HG03103 (cell line): ENCODE results near the gene RPP14.
"Not testable (repeated sequence)": the region's sequence is repeated elsewhere in the genome, so short reads cannot be mapped to it uniquely, and the experiment has no call there.

ENCODE experiments used
- ATAC-seq: cut with Tn5 transposase; IDR thresholded peaks from one replicate; pipeline ENCODE4 v1.9.1; 2021; ENCODE audit warnings: low read depth; ENCODE audit not compliant: unreplicated experiment

Gene RPP14

DNA sequence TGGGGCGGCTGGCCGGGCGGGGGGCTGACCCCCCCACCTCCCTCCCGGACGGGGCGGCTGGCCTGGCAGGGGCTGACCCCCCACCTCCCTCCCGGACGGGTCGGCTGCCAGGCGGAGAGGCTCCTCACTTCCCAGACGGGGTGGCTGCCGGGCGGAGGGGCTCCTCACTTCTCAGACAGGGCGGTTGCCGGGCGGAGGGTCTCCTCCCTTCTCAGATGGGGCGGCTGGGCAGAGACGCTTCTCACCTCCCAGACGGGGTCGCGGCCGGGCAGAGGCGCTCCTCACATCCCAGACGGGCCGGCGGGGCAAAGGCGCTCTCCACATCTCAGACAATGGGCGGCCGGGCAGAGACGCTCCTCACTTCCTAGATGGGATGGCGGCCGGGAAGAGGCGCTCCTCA is 15.6 kb upstream of the RPP14 start:
- not testable (repeated sequence) for ATAC-seq

DNA sequence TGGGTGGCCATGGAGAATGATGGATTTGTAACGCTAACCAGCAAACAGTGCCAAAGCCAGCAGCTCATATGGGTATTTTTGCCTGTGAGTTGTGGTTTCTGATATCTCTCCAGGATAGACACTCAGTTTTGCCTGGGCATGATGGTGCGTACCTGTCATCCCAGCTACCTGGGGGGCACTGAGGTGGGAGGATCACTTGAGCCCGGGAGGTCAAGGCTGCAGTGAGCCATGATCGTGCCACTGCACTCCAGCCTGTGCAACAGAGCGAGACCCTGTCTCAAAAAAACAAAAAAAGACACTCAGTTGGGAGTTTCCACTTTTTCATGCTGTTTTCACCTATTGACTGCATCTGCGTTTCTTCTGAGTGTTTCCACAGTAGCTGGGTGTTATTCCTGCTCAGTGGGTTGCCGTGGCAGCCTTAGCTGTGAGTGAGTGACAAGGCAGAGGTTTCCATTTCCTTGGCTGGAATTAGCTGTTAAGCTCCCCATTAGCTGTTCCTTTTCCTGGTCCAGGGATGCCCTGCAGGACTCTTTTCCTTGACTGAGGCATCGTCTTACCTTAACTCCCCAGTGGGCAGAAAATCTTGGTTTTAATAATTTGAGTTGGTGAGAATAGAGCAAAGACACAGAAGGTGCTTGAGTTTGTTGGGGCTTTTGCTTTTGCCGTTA is 14.2 kb upstream of the RPP14 start:
- no peak for ATAC-seq

DNA sequence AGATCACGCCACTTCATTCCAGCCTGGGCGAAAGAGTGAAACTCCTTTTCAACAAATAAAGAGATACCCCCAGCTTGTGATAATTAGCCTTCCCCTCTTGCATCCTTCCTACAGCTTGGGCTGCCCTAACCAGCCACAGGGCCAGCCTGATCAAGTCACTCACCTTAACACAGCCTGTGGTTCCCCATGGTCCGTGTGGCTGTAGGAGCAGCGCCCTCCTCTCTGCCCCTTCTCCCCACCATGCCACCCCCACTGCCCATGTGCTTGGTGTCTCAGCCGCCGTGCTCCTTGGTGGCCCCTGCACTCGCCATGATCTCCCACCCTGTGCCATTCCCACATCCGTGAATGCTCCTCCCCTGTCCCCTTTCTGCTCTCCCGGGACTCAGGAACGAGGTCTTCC is 13.2 kb upstream of the RPP14 start:
- no peak for ATAC-seq

DNA sequence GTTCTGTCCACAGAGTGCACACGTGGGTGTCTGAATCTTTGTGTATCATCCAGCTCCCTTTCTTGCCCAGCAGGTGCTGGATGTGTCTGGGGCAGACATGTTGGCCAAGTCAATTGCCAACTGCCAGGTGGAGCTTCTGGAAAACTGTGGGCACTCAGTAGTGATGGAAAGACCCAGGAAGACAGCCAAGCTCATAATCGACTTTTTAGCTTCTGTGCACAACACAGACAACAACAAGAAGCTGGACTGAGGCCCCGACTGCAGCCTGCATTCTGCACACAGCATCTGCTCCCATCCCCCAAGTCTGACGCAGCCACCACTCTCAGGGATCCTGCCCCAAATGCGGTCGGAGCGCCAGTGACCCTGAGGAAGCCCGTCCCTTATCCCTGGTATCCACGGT is 12.5 kb upstream of the RPP14 start:
- no peak for ATAC-seq

DNA sequence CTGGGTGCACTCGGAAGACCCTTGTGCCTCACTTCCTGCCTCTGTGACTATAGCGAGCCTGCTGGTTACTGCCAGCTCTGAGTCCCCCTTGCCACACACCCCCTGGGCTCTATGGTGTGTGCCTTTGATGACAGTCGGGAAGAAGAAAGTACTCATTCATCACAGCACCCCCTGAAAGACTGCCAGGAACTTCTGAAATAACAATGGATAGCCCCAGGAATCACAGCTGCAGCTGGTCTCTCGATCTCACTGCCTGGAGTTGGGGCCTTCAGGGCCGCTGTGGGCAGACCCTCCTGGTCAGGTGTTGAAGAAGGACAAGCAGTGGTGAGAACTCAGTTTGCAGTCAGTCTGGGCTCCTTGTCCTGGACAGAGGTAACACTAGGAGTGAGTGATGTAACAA is 9.8 kb upstream of the RPP14 start:
- ATAC-seq: no peak

DNA sequence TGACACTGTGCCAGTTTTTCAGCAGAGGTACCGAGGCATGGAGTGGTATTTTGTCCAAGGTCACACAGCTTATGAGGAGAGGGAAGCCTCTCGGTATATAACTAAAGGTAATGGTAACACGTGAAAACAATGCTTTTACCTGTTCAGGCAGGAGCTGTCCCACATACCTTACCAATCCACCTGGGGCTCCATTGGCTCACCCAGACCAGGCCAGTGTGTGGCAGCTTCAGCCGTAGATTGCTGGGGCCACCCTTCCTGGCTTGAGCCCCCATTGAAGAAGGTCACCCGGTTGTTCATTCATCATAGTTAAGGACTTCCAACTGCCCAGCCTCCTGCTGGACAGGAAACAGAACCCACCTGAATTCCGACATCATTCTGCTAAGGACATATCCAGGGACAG is 9.2 kb upstream of the RPP14 start:
- no peak for ATAC-seq

DNA sequence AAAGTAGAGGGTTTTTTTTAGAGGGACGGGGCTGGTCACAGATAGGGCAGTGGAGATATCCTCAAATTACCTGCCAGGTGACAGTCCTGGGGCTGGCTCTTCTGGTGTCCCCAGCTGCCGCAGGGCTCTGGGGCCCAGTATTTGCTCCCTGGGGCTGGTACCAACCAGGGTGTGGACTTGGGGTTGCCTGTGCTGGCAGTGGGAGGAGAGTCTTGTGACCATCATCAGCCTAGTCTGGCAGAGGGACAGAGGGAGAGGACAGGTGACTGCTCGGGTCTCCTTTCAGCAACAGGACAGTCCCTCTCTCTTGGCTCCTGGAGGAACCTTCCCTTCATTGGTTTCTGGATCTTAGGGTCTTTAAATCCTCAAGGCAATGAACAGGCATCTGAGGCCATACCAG is 7.9 kb upstream of the RPP14 start:
- no peak for ATAC-seq

DNA sequence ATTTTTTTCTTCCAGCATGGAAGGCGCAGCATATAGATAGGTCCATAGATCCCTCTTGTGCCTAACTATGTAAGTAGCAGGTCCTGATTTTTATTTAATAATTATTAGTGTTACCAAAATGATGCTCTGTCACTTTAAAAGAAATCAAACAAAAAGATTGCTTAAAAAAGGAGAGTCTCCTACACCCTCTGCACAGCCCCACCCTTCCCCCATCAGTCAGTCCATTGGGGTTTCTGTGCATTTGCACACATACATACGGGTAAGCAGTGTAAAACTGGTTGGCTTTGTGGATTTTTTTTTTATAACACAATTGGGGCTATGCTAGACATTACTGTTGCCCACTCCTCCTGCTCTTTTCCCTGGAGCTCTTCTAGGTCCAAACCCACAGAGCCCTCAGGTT is 7.0 kb upstream of the RPP14 start:
- no peak for ATAC-seq

DNA sequence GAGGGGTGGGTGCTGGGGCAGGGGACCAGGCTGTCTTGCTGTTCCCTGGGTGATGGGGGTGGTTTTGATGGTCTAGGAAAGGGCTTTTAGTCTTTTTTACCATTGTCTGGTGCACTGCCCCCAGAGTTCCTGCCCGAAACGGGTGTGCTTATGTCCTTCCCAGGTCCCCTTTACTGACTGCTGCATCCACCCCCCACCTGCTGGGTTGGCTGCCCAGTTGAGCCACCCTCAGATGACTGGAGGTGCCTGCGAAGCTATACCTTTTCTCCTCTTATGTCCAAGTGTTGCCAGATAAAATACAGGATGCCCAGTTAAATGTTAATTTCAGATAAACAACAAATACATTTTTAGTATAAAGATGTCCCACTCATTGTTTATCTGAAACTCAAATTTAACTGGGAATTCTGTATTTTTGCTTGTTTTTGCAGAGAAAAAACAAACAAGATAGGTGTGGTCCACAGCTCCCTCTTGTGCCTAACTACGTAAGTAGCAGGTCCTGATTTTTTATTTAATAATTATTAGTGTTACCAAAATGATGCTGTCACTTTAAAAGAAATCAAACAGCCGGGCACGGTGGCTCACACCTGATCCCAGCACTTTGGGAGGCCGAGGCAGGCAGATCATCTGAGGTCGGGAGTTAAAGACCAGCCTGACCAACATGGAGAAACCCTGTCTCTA is 6.1 kb upstream of the RPP14 start:
- ATAC-seq: no peak

DNA sequence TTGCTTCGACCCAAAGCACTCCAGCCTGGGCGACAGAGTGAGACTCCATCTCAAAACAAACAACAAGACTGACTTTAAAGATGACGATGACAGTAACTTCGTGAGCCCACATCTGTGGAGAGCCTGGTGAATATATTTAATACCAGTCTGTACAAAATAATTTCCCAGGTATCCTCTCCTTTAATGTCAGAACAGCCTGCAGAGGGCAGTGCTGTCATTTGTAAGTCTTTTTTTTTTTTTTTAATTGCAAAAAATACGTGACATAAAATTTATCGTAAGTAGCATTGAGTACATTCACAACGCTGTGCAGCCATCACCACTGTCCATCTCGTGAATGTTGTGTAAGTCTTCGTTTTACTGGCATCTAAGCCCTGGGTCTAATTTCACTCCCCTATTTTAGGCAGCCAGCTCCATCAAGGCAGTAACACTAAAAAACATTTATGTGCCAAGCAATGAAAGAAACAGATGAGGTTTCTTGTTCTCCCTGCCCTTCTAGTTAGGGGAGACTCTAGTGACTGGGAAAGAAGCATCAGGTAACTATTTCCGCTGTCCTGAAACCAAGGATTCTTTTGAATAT is 1.7 kb downstream of the RPP14 start:
- no peak for ATAC-seq

DNA sequence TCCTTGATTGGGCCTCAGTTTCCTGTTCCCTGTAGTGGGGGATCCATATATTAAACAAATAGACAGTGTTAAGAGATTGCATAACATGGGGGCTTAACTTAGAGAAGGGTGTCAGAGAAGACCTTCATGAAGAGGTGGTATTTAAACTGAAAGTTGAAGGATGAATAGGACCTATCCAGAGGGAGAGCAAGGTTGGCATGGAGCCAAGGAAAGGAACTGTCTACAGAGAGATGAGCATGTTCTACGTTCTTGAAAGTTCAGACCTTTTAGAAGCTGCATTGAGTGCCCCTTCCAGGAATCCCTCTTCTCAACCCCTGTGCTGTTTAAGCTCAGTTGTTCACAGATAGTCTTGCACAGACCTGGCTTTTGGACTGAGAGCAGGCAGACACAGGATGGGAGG is 2.7 kb downstream of the RPP14 start:
- ATAC-seq: no peak

DNA sequence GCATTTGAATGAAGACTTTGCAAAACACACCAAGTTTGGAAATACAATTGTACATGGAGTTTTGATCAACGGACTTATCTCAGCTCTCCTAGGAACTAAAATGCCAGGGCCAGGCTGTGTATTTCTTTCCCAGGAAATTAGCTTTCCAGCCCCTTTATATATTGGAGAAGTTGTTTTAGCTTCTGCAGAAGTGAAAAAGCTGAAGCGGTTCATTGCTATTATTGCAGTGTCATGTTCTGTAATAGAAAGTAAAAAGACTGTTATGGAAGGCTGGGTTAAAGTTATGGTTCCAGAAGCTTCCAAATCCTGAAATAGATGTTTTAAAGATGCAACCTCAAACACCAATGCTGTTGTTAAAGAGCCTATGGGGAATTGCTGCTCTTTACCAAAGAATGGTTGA is 11.8 kb downstream of the RPP14 start:
- ATAC-seq: no peak

DNA sequence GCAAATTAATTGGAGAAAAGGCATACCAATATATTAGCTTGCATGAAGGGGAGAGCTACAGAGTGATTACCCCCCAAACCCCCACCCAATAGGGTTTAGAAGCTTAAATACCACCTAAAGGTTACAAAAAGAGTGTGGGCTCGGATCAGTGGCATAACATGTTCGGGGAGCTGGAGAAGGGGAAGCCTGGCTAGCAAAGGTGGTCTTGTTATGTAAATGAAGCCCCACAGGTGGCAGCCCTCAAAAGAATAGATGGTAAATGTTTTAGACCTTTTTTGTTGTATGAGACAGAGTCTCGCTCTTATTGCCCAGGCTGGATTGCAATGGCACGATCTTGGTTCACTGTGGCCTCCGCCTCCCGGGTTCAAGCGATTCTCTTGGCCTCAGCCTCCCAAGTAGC is 15.7 kb downstream of the RPP14 start:
- no peak for ATAC-seq

DNA sequence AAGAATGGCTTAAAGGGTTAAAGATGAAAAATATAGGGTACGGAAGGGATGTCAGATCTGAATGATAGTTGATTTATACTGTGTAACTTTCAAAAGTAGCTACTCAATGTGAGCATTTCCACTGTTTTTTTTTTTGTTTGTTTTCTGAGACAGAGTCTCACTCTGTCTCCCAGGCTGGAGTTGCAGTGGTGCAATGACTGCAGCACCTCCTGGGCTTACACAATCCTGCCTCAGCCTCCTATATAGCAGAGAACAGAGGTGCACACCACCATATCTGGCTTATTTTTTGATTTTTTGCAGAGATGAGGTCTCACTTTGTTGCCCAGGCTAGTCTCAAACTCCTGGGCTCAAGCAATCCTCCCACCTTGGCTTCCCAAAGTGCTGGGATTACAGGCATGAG is 16.7 kb downstream of the RPP14 start:
- ATAC-seq: no peak

DNA sequence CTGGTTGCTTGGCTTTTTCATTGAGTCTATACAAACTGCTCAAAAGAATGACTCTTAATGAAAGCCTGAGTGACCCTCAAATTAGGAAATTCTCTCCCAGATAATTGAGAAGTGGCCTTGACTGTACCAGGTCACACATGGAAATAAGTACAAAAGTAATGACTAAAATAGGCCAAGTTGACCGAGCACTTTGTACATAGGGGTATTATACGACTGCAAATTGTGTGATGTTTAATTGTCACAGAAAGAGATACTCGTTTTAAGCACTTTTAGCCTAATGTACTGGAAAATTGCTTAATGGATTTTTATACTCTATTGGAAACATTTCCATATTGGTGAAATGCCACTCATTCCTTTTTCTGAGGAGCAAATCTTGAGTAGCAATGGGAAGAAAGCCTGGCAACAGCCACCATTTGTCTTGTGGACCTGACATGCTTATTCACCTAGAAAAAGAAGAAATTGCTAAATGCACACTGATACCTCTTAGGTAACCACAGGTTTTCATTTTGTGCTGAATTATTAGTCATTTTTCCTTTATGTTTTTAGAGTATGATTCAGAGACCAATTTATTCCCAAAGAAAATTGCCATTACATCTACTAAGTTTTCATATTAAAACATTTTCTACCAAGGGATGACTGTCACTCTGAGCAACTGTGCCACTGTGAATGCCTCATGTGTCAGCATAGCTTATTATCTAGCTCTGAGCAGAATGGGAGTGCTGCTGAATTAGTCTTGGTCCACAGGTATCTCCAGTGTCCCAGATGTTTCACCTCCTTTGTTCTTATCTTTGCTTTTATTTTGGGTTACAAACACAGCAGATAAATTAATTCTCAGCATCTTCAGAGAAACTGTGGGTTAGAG is 17.7 kb downstream of the RPP14 start:
- ATAC-seq: no peak

DNA sequence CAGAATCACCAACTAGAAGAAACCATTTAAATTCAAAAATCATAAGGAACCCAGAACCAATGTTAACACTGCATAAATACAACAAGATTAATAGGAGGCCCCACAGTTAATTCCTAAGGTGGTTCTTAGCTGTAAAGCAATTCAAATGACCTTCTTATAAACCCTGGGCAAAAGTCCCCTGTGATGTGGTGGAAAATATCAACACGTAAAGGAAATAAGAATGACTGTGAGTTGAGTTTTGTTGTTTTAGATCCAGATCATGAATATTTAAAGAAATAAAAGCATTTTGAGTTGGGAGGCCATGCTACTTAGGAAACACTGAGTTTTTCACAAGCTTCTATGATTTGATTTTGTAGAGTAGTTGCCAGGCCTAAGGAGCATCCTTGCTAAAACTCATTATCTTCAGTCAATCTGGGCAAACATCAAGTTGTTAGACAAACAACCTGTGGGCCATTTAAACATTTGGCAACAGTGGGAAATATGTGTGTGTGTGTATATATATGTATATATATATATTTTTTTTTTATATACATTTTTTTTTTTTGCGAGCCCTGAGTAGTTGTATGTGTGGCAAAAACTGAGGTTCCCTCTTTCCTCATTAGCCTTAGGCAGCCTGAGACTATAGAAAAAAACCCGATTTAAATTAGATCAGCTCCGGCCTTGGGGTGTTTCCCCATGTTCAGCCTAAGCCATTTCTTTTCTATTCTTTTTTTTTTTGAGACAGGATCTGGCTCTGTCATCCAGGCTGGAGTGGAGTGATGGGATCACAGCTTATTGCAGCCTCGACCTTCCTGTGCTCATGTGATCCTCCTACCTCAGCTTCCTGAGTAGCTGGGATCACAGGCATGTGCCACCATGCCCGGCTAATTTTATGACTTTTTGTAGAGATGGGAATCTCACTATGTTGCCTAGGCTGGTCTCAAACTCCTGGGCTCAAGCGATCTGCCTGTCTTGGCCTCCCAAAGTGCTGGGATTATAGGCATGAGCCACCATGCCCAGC is 18.6 kb downstream of the RPP14 start:
- ATAC-seq: no peak

DNA sequence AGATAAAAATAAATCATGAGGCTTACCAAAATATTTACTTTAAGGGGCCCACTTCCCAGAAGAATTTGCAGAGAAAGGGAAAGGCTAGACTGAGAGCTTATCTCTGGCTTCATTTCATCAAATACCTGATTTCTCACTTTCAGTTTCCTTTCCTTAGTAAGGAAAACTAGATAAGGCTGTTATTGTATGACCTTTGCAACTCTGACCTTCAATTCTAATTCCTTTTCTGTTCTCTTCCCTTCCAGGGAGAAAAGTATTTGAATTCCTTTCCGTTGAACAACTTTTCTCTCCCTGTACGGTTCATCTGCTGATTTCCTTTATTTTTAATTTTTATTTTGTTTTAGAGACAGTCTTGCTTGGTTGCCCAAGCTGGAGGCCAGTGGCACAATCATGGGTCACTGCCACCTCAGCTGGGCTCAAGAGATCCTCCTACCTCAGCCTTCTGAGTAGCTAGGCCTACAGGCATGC is 19.5 kb downstream of the RPP14 start:
- no peak for ATAC-seq

DNA sequence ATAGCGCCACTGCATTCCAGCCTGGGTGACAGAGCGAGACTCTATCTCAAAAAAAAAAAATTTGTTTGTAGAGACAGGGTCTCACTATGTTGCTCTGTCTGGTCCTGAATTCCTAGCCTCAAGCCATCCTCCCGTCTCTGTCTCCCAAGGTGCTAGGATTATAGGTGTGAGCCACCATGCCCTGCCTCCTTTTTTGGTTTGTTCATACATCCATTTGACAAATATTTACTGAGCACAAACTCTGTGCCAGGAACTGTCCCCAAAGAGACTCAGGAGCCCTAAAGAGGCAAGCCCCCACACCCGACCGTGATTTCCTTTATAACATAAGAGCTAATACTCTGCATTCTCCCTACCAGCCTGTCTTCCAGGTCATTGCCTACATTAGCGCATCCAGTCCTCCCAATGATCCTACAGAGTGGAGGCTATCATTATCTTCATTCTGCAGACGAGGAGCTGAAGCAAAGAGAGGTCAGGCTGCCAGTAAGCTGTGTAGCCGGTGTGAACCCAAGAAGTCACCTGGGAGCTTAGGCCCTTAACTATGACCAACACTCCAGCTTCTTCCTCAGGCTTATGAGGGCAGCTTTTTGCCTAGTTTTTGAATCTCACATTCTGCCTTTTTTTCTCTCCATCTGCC is 20.3 kb downstream of the RPP14 start:
- no peak for ATAC-seq

DNA sequence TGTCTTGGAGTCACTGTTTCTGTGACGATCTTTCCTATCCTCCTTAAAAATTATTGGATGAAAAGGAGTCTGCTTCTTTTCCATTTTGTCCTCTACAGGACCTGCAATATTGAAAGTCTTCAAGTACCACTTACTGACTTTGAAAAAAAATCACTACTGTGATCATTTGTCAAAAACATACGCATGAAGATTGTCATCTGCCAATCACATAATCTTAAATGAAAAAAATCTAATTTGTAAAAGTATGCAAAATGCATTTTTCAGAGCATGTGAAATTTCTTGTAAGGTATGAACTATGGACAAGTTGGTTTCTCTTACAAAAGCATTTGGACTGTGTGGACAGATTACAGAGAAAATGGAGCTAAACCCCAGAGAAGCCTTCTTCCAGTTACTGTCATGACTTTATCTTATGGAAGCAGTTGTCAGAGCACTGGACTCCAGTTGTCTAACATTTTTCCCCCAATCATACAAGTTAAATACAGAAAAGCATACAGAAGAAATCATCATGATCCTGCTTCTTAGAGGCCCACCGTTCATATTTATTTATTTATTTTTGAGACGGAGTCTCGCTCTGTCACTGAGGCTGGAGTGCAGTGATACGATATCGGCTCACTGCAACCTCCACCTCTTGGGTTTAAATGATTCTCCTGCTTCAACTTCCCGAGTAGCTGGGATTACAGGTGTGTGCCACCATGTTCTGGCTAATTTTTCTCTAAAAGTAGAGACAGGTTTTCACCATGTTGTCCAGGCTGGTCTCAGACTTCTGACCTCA is 23.3 kb downstream of the RPP14 start:
- no peak for ATAC-seq
